ENCODE data around the gene MSRB2. TPM values are rescaled to one million over a fixed set of nuclear protein-coding genes. Genes with fewer than 3 reads are reported as not detected.

Gene MSRB2
- total and polyA plus RNA-seq, 2 of the 8 experiments (the other 6 are each of a cell fraction or from before 2014, with no cell fraction given), result 11.0 to 13.9 TPM

GRCh38 chr10:23067337-23067736, 28.0 kb upstream of the MSRB2 start (continued):
- TF ChIP-seq, protein P1, sequence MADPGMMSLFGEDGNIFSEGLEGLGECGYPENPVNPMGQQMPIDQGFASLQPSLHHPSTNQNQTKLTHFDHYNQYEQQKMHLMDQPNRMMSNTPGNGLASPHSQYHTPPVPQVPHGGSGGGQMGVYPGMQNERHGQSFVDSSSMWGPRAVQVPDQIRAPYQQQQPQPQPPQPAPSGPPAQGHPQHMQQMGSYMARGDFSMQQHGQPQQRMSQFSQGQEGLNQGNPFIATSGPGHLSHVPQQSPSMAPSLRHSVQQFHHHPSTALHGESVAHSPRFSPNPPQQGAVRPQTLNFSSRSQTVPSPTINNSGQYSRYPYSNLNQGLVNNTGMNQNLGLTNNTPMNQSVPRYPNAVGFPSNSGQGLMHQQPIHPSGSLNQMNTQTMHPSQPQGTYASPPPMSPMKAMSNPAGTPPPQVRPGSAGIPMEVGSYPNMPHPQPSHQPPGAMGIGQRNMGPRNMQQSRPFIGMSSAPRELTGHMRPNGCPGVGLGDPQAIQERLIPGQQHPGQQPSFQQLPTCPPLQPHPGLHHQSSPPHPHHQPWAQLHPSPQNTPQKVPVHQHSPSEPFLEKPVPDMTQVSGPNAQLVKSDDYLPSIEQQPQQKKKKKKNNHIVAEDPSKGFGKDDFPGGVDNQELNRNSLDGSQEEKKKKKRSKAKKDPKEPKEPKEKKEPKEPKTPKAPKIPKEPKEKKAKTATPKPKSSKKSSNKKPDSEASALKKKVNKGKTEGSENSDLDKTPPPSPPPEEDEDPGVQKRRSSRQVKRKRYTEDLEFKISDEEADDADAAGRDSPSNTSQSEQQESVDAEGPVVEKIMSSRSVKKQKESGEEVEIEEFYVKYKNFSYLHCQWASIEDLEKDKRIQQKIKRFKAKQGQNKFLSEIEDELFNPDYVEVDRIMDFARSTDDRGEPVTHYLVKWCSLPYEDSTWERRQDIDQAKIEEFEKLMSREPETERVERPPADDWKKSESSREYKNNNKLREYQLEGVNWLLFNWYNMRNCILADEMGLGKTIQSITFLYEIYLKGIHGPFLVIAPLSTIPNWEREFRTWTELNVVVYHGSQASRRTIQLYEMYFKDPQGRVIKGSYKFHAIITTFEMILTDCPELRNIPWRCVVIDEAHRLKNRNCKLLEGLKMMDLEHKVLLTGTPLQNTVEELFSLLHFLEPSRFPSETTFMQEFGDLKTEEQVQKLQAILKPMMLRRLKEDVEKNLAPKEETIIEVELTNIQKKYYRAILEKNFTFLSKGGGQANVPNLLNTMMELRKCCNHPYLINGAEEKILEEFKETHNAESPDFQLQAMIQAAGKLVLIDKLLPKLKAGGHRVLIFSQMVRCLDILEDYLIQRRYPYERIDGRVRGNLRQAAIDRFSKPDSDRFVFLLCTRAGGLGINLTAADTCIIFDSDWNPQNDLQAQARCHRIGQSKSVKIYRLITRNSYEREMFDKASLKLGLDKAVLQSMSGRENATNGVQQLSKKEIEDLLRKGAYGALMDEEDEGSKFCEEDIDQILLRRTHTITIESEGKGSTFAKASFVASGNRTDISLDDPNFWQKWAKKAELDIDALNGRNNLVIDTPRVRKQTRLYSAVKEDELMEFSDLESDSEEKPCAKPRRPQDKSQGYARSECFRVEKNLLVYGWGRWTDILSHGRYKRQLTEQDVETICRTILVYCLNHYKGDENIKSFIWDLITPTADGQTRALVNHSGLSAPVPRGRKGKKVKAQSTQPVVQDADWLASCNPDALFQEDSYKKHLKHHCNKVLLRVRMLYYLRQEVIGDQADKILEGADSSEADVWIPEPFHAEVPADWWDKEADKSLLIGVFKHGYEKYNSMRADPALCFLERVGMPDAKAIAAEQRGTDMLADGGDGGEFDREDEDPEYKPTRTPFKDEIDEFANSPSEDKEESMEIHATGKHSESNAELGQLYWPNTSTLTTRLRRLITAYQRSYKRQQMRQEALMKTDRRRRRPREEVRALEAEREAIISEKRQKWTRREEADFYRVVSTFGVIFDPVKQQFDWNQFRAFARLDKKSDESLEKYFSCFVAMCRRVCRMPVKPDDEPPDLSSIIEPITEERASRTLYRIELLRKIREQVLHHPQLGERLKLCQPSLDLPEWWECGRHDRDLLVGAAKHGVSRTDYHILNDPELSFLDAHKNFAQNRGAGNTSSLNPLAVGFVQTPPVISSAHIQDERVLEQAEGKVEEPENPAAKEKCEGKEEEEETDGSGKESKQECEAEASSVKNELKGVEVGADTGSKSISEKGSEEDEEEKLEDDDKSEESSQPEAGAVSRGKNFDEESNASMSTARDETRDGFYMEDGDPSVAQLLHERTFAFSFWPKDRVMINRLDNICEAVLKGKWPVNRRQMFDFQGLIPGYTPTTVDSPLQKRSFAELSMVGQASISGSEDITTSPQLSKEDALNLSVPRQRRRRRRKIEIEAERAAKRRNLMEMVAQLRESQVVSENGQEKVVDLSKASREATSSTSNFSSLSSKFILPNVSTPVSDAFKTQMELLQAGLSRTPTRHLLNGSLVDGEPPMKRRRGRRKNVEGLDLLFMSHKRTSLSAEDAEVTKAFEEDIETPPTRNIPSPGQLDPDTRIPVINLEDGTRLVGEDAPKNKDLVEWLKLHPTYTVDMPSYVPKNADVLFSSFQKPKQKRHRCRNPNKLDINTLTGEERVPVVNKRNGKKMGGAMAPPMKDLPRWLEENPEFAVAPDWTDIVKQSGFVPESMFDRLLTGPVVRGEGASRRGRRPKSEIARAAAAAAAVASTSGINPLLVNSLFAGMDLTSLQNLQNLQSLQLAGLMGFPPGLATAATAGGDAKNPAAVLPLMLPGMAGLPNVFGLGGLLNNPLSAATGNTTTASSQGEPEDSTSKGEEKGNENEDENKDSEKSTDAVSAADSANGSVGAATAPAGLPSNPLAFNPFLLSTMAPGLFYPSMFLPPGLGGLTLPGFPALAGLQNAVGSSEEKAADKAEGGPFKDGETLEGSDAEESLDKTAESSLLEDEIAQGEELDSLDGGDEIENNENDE (IDR thresholded peaks at IDR 0.05; ENCODE audit: insufficient replicate concordance, low read length), result no peak
- no peak for TF ChIP-seq POLR2A (IDR thresholded peaks at IDR 0.05; ENCODE audit: control extremely low read depth in 1 of 2, low read depth in 2 of 2, low read length in 2 of 2)
- no peak for TF ChIP-seq CHD2 (IDR thresholded peaks at IDR 0.05; ENCODE audit: low read length)
- TF ChIP-seq NANOG (IDR thresholded peaks at IDR 0.05; ENCODE audit: insufficient read depth, low read depth, low read length, poor library complexity, severe bottlenecking), result no peak
- no peak for TF ChIP-seq CHD1 (IDR thresholded peaks at IDR 0.05; ENCODE audit: low read depth, low read length)
- TF ChIP-seq ZNF274 (IDR thresholded peaks at IDR 0.05; ENCODE audit: borderline replicate concordance, extremely low read depth, low read length), result no peak
- TF ChIP-seq, protein P2, sequence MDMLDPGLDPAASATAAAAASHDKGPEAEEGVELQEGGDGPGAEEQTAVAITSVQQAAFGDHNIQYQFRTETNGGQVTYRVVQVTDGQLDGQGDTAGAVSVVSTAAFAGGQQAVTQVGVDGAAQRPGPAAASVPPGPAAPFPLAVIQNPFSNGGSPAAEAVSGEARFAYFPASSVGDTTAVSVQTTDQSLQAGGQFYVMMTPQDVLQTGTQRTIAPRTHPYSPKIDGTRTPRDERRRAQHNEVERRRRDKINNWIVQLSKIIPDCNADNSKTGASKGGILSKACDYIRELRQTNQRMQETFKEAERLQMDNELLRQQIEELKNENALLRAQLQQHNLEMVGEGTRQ (IDR thresholded peaks at IDR 0.05; ENCODE audit: low read length), result no peak
- no peak for TF ChIP-seq SRF (IDR thresholded peaks at IDR 0.05; ENCODE audit: low read depth, low read length)
- no peak for TF ChIP-seq HDAC2 (IDR thresholded peaks at IDR 0.05; ENCODE audit: borderline replicate concordance in 1 of 2, low read depth in 2 of 2, low read length in 2 of 2)
- TF ChIP-seq RBBP5 (IDR thresholded peaks at IDR 0.05; ENCODE audit: borderline replicate concordance, low read depth, low read length), result no peak
- TF ChIP-seq TEAD4 (IDR thresholded peaks at IDR 0.05; ENCODE audit: low read depth, low read length), result no peak
